Activated CD8-positive, alpha-beta memory T cell treated with anti-CD3 and anti-CD28 coated beads for 1 hour (primary cell): ENCODE results near the gene SPTBN5.

Experiments used
- DNase-seq, 2 donors: peaks; one replicate each; pipeline ENCODE4 v3.0.0-alpha.2; 2020; ENCODE audit warnings: low read depth in 1 of 2; ENCODE audit errors: extremely low read depth in 1 of 2

SPTBN5 gene

DNA sequence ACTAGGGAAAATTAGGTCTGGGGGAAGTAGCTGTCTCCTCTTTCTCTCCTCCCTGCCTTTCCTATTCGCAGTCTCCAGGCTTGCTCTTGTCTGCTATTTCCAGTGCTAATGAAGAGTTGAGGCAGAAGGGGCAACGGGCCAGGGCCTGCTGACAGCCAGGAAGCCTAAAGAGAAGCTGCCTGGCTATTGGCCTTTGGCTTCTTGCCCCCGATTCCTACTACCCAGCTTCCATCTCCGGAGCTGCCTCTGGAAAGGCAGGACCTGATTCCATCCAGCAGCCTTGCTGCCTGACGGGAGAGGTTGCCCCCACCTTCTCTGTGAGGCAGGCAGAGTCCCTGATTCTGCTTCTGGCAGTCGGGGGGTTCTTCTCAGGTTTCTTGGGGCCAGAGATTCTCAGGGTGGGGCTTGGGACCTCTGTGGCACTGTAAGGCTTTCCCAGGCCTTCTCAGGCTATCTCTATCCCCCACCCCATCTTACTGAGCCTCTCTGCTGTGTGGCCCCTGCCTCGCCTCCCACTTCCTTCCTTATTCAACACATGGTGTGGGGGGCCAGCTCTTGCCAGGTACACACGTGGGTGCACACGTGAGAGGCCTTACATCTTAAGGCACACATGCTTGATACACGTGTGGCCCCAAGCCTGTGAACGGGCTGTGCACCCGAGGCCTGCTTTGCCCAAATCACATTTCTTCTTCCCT lies 84.2 kb downstream of the SPTBN5 start:
- no peak for DNase-seq

DNA sequence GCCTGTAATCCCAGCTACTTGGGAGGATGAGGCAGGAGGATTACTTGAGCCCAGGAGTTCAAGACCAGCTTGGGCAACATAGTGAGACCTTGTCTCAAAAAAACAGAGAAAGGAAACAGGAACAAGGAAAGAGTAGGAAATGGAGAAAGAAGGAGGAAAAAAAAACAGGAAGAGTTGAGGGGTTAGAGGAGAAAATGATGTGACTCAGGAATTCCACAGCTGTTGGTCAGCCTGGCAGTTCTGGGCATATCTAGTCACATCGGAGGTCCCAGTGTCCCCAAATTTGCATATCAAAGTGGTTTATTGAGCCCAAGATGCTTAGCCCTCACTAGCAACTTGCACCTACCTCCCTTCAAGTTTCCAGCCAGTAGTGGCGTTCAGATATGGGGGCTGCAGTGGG lies 84.7 kb downstream of the SPTBN5 start:
- no peak for DNase-seq

DNA sequence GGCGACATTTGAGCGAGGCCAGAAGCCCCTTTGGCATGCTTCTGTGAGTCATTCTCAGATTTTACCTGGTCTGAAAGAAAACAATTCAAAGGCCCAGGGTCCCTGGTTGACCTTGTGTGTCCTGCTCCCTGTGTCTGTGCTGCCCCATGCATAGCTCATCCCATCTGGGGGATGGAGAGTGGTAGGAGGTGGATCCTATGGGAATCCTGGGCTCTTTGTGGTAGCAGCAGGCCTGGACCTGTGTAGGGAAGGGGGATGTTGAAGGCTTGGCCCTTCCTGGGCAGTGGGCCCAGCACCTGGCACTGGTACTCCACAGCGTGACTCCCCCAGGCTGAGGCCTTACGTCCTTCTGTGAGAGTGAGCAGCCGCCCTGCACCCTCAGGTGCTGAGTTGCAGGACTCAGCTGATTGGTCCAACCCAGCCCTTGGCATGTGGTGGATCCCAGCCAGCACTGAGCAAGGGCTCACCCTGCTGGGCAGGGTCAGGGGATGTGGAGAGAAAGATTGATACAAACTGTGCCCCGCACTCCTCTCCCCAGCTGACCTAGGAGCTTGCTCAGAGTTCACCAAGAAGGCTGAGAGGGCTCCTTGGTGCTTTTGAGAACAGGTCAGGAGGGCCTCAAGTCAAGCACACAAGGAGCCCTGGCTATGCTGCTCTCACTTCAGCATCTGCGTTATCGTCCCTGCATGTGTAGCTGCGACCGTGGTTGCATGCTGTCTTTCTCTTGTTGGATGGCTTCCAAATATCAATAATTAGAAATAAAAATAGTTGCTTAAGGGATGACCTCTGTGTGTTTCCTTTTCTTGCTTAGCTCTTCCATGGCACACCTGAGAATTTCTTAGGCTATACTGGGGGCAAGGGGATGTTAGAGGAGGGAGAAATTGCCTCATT lies 87.3 kb downstream of the SPTBN5 start:
- DNase-seq: no peak

DNA sequence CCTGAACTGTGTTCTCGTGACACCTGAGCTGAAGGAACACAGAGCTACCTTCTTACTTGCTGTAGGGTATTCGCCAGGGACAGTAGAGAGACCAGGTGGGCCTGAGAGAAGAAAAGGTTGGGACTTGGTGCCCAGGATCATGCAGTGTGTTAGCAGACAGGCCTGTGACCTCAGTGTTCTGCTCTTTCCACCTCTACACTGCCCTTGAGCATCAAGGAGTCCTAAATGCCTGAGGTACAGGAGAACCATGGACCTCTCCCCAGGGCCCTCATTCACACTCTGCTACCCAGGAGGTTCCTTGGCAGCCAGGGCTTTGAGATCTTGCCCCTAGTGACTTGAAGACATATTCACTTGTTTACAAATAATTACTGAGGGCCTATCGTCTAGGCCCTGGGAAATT lies 88.1 kb downstream of the SPTBN5 start:
- no peak for DNase-seq

DNA sequence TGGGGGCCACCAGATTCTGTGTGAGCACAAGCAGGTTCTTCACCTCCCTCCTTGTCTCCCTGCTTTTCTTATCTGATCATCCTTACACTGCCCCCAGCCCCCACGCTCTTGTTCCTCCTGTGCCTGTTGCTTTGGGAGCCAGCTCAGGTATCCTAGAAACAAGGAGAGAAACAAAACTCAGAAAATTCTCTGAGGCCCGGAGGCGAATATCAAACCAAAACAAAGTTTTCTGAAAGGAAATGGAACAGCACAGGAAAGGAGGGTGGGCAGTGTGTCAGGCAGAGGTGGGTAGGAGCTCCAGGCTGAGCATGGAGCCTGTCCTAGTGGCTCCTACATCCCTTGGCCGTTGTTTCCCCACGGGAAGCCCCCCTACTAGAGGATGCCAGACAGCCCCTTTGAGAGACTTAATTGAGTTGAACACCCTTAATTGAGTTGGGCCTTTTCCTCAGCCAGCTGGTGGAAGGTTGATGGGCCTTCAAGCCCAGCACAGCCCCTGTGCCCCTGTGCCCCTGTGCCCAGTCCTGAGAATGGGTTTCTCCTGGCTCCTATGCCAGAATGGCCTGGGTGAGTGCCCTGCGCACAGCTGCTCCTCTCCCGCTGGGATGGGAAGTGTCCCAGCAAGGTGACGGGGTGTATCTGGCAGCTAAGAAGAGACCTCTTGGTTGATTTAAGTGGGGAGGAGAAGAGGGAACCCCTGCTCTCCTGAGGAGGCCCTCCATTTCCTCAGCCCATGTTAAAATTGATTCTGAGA lies 88.8 kb downstream of the SPTBN5 start:
- DNase-seq: no peak

DNA sequence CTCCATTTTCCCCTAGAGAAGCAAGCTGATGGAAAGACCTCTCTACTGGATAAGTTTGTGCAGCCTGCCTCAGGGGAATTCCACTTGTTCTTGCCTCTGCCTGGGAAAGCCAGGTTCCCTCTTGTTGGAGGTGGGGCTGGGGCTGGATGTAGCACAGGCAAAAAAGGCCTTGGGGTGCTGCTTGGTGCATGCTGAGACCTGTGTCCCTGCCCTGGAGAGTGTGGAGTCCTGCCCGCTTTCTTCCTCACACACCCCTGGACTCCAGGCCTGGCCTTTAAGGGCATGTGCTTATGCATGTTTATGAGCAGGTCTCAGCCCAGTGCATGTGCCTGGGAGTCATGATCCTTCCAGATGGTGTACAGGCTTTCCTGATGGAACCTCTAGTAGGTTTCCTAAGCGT lies 89.5 kb downstream of the SPTBN5 start:
- DNase-seq: no peak

DNA sequence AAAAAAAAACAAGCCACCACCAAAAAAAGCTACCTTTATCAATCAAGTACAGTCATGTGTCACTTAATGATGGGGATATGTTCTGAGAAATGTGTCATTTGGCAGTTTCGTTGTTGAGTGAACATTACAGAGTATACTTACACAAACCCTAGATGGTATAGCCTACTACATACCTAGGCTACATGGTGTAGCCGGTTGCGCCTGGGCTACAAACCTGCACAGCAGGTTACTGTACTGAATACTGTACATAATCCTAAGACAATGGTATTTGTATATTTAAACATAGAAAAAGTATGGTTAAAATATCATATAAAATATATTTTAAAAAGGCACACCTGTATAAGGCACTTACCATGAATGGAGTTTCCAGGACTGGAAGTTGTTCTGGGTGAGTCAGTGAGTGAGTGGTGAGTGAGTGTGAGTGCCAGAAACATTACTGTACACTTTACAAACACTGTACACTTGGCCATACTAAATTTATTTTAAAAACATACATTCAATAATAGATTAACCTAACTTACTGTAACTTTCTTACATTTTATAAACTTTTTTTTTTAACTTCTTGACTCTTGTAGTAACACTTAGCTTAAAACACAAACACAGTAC lies 91.9 kb downstream of the SPTBN5 start:
- DNase-seq: no peak

DNA sequence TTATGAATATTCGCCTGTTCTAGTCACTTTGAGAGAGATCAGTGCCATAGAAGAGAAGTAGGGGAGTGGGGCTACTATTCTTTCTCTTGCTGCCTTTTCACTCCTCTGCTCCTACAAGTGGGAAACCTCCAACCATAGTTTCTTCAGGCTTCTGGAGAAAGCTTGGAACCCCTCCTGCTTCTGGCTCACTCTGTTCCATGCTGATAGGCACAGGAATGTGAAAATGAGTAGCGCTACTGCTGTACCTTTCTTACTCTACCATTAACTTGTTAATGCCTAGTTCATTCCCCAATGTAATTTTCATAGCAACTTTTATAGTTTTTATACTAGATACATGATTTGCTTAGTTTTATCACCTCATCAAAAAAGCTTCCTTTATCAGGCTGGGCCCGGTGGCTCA lies 92.7 kb downstream of the SPTBN5 start:
- no peak for DNase-seq

DNA sequence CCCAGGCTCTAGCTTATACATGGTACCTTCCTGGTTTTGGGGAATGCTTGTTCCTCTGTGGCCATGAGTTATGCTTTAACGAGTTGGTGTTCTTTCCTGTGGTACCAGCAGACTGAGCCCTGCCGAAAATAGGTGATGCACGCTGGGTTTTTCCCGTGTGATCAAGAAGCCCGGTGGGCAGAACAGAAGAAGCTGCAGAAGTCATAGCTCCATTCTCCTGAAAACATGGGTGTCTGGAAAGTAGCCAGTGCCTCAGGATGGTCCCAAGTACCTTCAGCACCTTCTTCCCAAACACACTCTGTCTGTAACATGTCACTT lies 94.4 kb downstream of the SPTBN5 start:
- no peak for DNase-seq

DNA sequence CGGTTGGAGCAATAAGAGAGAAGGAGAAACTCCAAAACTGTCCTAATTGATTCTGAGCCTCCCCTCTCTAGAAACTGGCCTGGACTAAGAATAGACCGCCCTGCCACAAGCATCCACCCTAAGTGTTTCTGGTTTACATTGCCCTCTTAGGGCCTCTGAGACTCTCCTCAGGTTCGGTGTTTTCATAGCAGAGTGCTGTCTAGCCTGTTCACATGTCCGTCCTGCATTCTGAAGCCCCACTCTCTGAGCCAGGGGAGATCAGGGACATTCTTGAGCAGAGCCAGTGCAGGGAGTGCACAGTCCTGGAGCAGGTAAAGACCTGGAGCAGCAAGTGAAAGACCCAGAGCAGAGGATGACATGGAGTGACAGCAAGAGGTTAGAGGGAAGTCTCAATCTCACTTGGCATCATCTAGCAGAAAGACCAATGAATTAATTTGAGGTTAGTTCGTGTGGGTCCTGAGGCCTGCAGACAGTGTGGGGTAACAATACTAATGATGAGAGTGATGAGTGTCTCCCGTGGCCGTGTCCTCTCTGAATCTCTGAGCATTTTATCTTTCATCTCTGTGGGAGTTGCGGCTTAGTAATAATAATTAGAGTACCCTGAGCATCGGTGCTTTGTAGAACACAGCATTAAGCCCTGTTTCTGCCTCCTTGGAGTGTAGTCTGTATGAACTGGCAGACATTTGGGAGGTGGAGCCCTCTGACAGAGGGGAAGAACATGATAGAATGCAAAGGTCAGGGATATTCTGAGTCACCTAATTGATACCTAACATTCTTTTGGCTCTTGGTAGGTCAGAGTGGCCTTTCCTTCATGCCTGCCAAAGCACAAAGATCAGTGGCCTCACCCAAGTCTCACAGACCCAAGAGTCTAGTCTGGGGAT lies 95.0 kb downstream of the SPTBN5 start:
- no peak for DNase-seq
